ENCODE data around the gene MDFIC2.
"Not testable (repeated sequence)": the region's sequence is repeated elsewhere in the genome, so short reads cannot be mapped to it uniquely, and the experiment has no call there.

Gene MDFIC2

GRCh38 chr3:70250492-70250891, 61.9 kb downstream of the MDFIC2 start:
- DNase-seq = no peak

GRCh38 chr3:70249509-70250160, 62.8 kb downstream of the MDFIC2 start:
- DNase-seq = no peak

- DNase-seq = no peak
Observed at GRCh38 chr3:70248856-70249255, 63.6 kb downstream of the MDFIC2 start.

- no peak for DNase-seq
Observed at GRCh38 chr3:70247955-70248354, 64.5 kb downstream of the MDFIC2 start.

- DNase-seq = no peak
Observed at GRCh38 chr3:70245746-70246525, 66.5 kb downstream of the MDFIC2 start.

GRCh38 chr3:70244422-70244821, 68.0 kb downstream of the MDFIC2 start:
- no peak for DNase-seq

GRCh38 chr3:70242297-70242882, 70.0 kb downstream of the MDFIC2 start:
- no peak for DNase-seq

- DNase-seq = no peak
Observed at GRCh38 chr3:70233812-70234211, 78.6 kb downstream of the MDFIC2 start.

- no peak for DNase-seq
Observed at GRCh38 chr3:70233112-70233511, 79.3 kb downstream of the MDFIC2 start.

GRCh38 chr3:70231266-70231701, 81.2 kb downstream of the MDFIC2 start:
- DNase-seq = no peak

GRCh38 chr3:70227437-70227836, 85.0 kb downstream of the MDFIC2 start:
- no peak for DNase-seq

- DNase-seq = no peak
Observed at GRCh38 chr3:70225146-70225545, 87.3 kb downstream of the MDFIC2 start.

- no peak for DNase-seq
Observed at GRCh38 chr3:70224337-70224736, 88.1 kb downstream of the MDFIC2 start.

- no peak for DNase-seq
Observed at GRCh38 chr3:70218471-70218870, 94.0 kb downstream of the MDFIC2 start.

- DNase-seq = not testable (repeated sequence)
Observed at GRCh38 chr3:70211274-70211673, 101.2 kb downstream of the MDFIC2 start.

GRCh38 chr3:70201975-70202374, 110.5 kb downstream of the MDFIC2 start:
- DNase-seq = no peak

GRCh38 chr3:70189884-70190473, 122.5 kb downstream of the MDFIC2 start:
- no peak for DNase-seq

- DNase-seq = no peak
Observed at GRCh38 chr3:70186221-70186620, 126.2 kb downstream of the MDFIC2 start.

GRCh38 chr3:70185661-70186060, 126.8 kb downstream of the MDFIC2 start:
- no peak for DNase-seq

GRCh38 chr3:70183781-70184504, 128.5 kb downstream of the MDFIC2 start:
- no peak for DNase-seq

- no peak for DNase-seq
Observed at GRCh38 chr3:70182166-70182565, 130.3 kb downstream of the MDFIC2 start.

GRCh38 chr3:70180664-70181063, 131.8 kb downstream of the MDFIC2 start:
- no peak for DNase-seq

- no peak for DNase-seq
Observed at GRCh38 chr3:70179111-70179510, 133.3 kb downstream of the MDFIC2 start.

Data from activated T-cell treated with anti-CD3 and anti-CD28 coated beads, Interleukin-2, amount 50 U/mL, for 1 hour (primary cell).